K562 (cell line): ENCODE data around the gene SBDS. TPM values are rescaled to one million over a fixed set of nuclear protein-coding genes. Genes with fewer than 3 reads are reported as not detected.
"Not testable (repeated sequence)": the region's sequence is repeated elsewhere in the genome, so short reads cannot be mapped to it uniquely, and the experiment has no call there.

Experiments
- ATAC-seq: fragments of 200-7000 bp; cut with Tn5 transposase; 3 replicates; pipeline ENCODE4 v1.9.1; 2020; ENCODE audit warnings: moderate library complexity
- BruUV-seq: library from RNA; stranded (reverse); fragments of 400-500 nt; replicated peaks from 2 replicates; lab custom pipeline; 2021; lab: Mats Ljungman, UMichigan
- CTCF ChIA-PET: fragments of 300-600 bp; formaldehyde crosslinking; extraction: SDS; loops from one replicate; lab custom pipeline; 2021; ENCODE audit warnings: low intra/inter-chr PET ratio; lab: Yijun Ruan, JAX
- POLR2A ChIA-PET: fragments of 300-600, 350-650 bp; sonication (Branson Sonifier 250); formaldehyde crosslinking; extraction: SDS; loops from one replicate; lab custom pipeline; 2021; ENCODE audit warnings: antibody characterized with exemption, inconsistent platforms; lab: Yijun Ruan, JAX
- DNase-seq, 4 experiments: peaks; one replicate each; pipeline versions ENCODE4 v3.0.0 to v3.0.0-alpha.2; 2011 to 2018; ENCODE audit warnings: low spot score in 3 of 4, mixed read lengths in 3 of 4; ENCODE audit errors: extremely low read depth in 1 of 4
- FAIRE-seq: peaks from 2 replicates; lab custom pipeline; 2011; peaks lifted over from hg19 to GRCh38; lab: Jason Lieb, UNC
- H2AFZ ChIP-seq: 2 replicates; pipeline ENCODE4 v1.6.0; 2011; ENCODE audit warnings: low read depth, low read length, control low read depth, inconsistent platforms
- H3K27ac ChIP-seq: fragments of 200-600 bp; 3 replicates; pipeline ENCODE4 v1.8.0; 2011; ENCODE audit warnings: low read depth, mild to moderate bottlenecking, control low read depth, inconsistent platforms, low read length, moderate library complexity, mixed read lengths; ENCODE audit errors: extremely low read depth
- H3K27me3 ChIP-seq, 2 experiments: fragments of 300-600 bp in 1 of 2; 2 replicates in 1 of 2; 3 replicates in 1 of 2; pipeline versions ENCODE4 v1.6.0 to v1.8.0; 2011; ENCODE audit warnings: inconsistent platforms in 2 of 2, low read length in 2 of 2, mild to moderate bottlenecking in 1 of 2, mixed read lengths in 1 of 2, moderate library complexity in 1 of 2; ENCODE audit not compliant: control insufficient read depth in 2 of 2, insufficient read depth in 2 of 2
- H3K36me3 ChIP-seq: fragments of 300-600 bp; 3 replicates; pipeline ENCODE4 v1.8.0; 2011; ENCODE audit warnings: mild to moderate bottlenecking, low read length, inconsistent platforms; ENCODE audit not compliant: control insufficient read depth, insufficient read depth
- H3K4me1 ChIP-seq, 2 experiments: fragments of 200-600 bp in 1 of 2; replicated peaks in 1 of 2; 2 replicates in 1 of 2; 3 replicates in 1 of 2; pipeline versions ENCODE4 v1.5.1 to v1.8.0; 2011; ENCODE audit warnings: inconsistent platforms in 2 of 2, low read length in 2 of 2, mild to moderate bottlenecking in 1 of 2, mixed read lengths in 1 of 2, moderate library complexity in 1 of 2; ENCODE audit not compliant: control insufficient read depth in 2 of 2, insufficient read depth in 2 of 2
- H3K4me2 ChIP-seq: 2 replicates; pipeline ENCODE4 v1.6.1; 2011; ENCODE audit warnings: low read length, control low read depth, inconsistent platforms, mixed read lengths; ENCODE audit not compliant: insufficient read depth
- H3K4me3 ChIP-seq: fragments of 200-600 bp; sonication (generic), shearing (Covaris generic); 2 replicates; pipeline ENCODE4 v1.5.1; 2016; ENCODE audit warnings: control low read depth, inconsistent platforms
- H3K79me2 ChIP-seq: fragments of 200-600 bp; 3 replicates; pipeline ENCODE4 v1.8.0; 2011; ENCODE audit warnings: low read length, inconsistent platforms; ENCODE audit not compliant: control insufficient read depth, insufficient read depth
- H3K9ac ChIP-seq, 2 experiments: 2 replicates each; pipeline versions ENCODE4 v1.6.0 to v1.6.1; 2011; ENCODE audit warnings: low read depth in 2 of 2, low read length in 2 of 2, control low read depth in 1 of 2, inconsistent platforms in 1 of 2, mild to moderate bottlenecking in 1 of 2, mixed read lengths in 1 of 2; ENCODE audit not compliant: insufficient read depth in 1 of 2
- H3K9me1 ChIP-seq: one replicate; pipeline ENCODE4 v1.6.0; 2011; ENCODE audit warnings: inconsistent platforms, mild to moderate bottlenecking, low read length, moderate library complexity; ENCODE audit not compliant: control insufficient read depth, insufficient read depth
- H3K9me3 ChIP-seq: replicated peaks from 2 replicates; pipeline ENCODE4 v1.5.1; 2011; ENCODE audit warnings: low read depth, low read length, inconsistent platforms; ENCODE audit not compliant: control insufficient read depth, insufficient read depth
- H4K20me1 ChIP-seq: replicated peaks from 2 replicates; pipeline ENCODE4 v1.6.1; 2011; ENCODE audit warnings: low read length, inconsistent platforms, mixed read lengths; ENCODE audit not compliant: control insufficient read depth, insufficient read depth
- CBX1 ChIP-seq: sonication (generic); IDR thresholded peaks from 2 replicates; pipeline ENCODE4 v1.6.1; 2016; ENCODE audit warnings: antibody characterized with exemption, low read depth, mild to moderate bottlenecking
- CBX3 ChIP-seq, 2 experiments: IDR thresholded peaks; 1 replicate in 1 of 2; 2 replicates in 1 of 2; pipeline ENCODE4 v1.6.1; 2012; ENCODE audit warnings: inconsistent platforms in 2 of 2, low read length in 2 of 2, borderline replicate concordance in 1 of 2, control low read depth in 1 of 2
- TRIM24 ChIP-seq, 2 experiments: fragments of 450-650 bp; IDR thresholded peaks; 2 replicates each; pipeline ENCODE4 v1.6.1; 2016
- TRIM28 ChIP-seq: fragments of 450-650 bp; IDR thresholded peaks from 2 replicates; pipeline ENCODE4 v1.6.1; 2017
- ZNF766 ChIP-seq: fragments of 200-800 bp; sonication (Bioruptor generic); conservative IDR thresholded peaks from 2 replicates; pipeline ENCODE4 v1.6.1; 2016; ENCODE audit warnings: missing genetic modification characterization, missing compliant biosample characterization
- WGBS: fragments of 100-300 bp; shearing (Covaris generic); methylation state at CpG from one replicate; pipeline ENCODE4 v1.1.6; 2016; ENCODE audit warnings: low coverage, mixed read lengths; ENCODE audit not compliant: insufficient coverage; ENCODE audit errors: missing lambda C conversion rate; 5-methylcytosine and 5-hydroxymethylcytosine counted together
- in situ Hi-C: fragments of 300-500 bp; cut with MboI; formaldehyde crosslinking; loops from 4 replicates; pipeline ENCODE4 v1.15.0; 2018; ENCODE audit warnings: inconsistent platforms, mixed read lengths
- intact Hi-C: fragments of 100-400 bp; cut with micrococcal nuclease; formaldehyde crosslinking; loops from 2 replicates; pipeline ENCODE4 v1.14.2; 2022
- polyA plus RNA-seq, 8 experiments: library from polyadenylated mRNA; depleted of rRNA in 4 of 8; stranded (reverse) in 5 of 8; unstranded in 3 of 8; fragments of >200 nt; fragmentation: Nextera tagmentation in 2 of 8; fragmentation: Illumina TruSeq in 1 of 8; extraction: Ambion mirVana in 2 of 8; extraction: Trizol in 1 of 8; gene quantifications; 2 replicates each; pipeline versions ENCODE4 v1.2.1 to v1.2.3, GENCODE V29; 2011 to 2014; ENCODE audit warnings: inconsistent platforms in 1 of 8, missing spikeins in 1 of 8
- total RNA-seq, 7 experiments: library from RNA; depleted of rRNA in 6 of 7; stranded (reverse); fragments of >200 nt in 6 of 7; fragmentation: Illumina TruSeq in 2 of 7; extraction: Trizol in 2 of 7; gene quantifications; 2 replicates each; pipeline versions ENCODE4 v1.2.1 to v1.2.3, GENCODE V29; 2011 to 2021; ENCODE audit warnings: low replicate concordance in 1 of 7

The SBDS gene
- total and polyA plus RNA-seq, 9 of the 15 experiments (the other 6 are each of a cell fraction or from before 2014, with no cell fraction given), result 105 to 174 (median 117) TPM

GRCh38 chr7:66980336-66980735, 15.1 kb downstream of the SBDS start:
- H3K27me3 ChIP-seq, POLR2A ChIA-PET: not testable (repeated sequence)

DNA sequence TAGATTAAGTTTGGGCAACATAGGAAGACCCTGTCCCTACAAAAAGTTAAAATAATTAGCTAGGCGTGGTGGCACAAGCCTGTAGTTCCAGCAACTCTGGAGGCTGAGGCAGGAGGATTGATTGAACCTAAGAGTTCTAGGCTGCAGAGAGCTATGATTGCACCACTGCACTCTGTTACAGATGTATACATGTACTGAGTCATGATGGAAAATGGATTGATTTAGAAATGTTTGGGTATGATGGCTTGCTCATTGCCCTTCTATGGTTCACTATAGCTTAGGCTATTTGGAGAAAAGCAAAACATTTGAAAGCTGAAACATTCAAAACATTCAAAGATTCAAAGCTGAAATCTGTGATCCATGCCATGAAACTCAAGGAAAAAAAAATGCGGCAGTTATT, 16.4 kb downstream of the SBDS start:
- H3K36me3 ChIP-seq, ATAC-seq, H4K20me1 ChIP-seq, H3K27ac ChIP-seq, H3K4me2 ChIP-seq, H3K9me1 ChIP-seq, FAIRE-seq, H3K9me3 ChIP-seq, H3K9ac ChIP-seq, H3K27me3 ChIP-seq, in situ Hi-C loops, POLR2A ChIA-PET, DNase-seq, BruUV-seq, H3K4me3 ChIP-seq, CTCF ChIA-PET, H3K79me2 ChIP-seq, intact Hi-C loops, H2AFZ ChIP-seq: not testable (repeated sequence)
- WGBS, result 46% methylated on average over 2 of the region's 2 CpGs
- peaks cover 2 to 11% of the 10 kb centered on the region in 2 experiments; a peak in 3 of 5 replicates for H3K4me1 ChIP-seq

More at GRCh38 chr7:66980336-66980735, 15.1 kb downstream of the SBDS start:
- DNase-seq, BruUV-seq, H3K79me2 ChIP-seq, H3K4me3 ChIP-seq, H3K9me3 ChIP-seq, H3K36me3 ChIP-seq, intact Hi-C loops, H3K4me1 ChIP-seq, H3K9me1 ChIP-seq, ATAC-seq, H3K4me2 ChIP-seq, in situ Hi-C loops, CTCF ChIA-PET, H3K9ac ChIP-seq, H2AFZ ChIP-seq, H4K20me1 ChIP-seq, FAIRE-seq, H3K27ac ChIP-seq: not testable (repeated sequence)
- TF ChIP-seq CBX3 (IDR thresholded peaks at IDR 0.05; ENCODE audit: borderline replicate concordance in 1 of 2, low read length in 2 of 2), result peak in 1 of 2 experiments; percentile 81; a peak in 1 of 3 replicates
- peak; percentile 87 for TF ChIP-seq ZNF766 (CRISPR knock-in tag)
- TF ChIP-seq CBX1, result peak; percentile 57; the same call in 1 of the 2 replicates
- peak; percentile 93; the same call in 1 of the 2 replicates for TF ChIP-seq TRIM28
- TF ChIP-seq TRIM24 (IDR thresholded peaks at IDR 0.05), result peak; percentile 7 to 44; a peak in 2 of 4 replicates
- WGBS, result 11% methylated on average over 1 of the region's 1 CpG

- ATAC-seq, result not testable (repeated sequence)
Measured at GRCh38 chr7:66978312-66978711, 17.1 kb downstream of the SBDS start.

More at GRCh38 chr7:66978312-66978711, 17.1 kb downstream of the SBDS start:
- BruUV-seq, FAIRE-seq, H3K9me1 ChIP-seq, H3K9me3 ChIP-seq, H3K27ac ChIP-seq, intact Hi-C loops, H4K20me1 ChIP-seq, H3K79me2 ChIP-seq, H3K27me3 ChIP-seq, H3K4me2 ChIP-seq, CTCF ChIA-PET, H3K4me3 ChIP-seq, H2AFZ ChIP-seq, DNase-seq, H3K9ac ChIP-seq, H3K36me3 ChIP-seq, in situ Hi-C loops: not testable (repeated sequence)
- POLR2A ChIA-PET, result interaction anchor here (1.4 kb wide), 1 partner anchor 7 kb away, joined by 5 read pairs; no protein-coding TSS in a partner anchor
- H3K4me1 ChIP-seq, result peaks cover 2 to 11% of the 10 kb centered on the region in 2 experiments; a peak in 3 of 5 replicates
- 74% methylated on average over 4 of the region's 5 CpGs for WGBS
